Tibial artery (tissue), 4 donors: ENCODE data around the gene NRSN2.
"Not testable (repeated sequence)": the region's sequence is repeated elsewhere in the genome, so short reads cannot be mapped to it uniquely, and the experiment has no call there.

ENCODE experiments used
- DNase-seq, 2 donors: peaks; one replicate each; pipeline ENCODE4 v3.0.0-alpha.2; 2019
- H3K27ac ChIP-seq, 2 donors: fragments of 200-600 bp; sonication (generic) in 1 of 2; 1 replicate in 1 of 2; 2 replicates in 1 of 2; pipeline ENCODE4 v1.5.1; 2018 to 2019; ENCODE audit warnings: mild to moderate bottlenecking in 1 of 2
- H3K27me3 ChIP-seq, 2 donors: fragments of 200-600 bp; sonication (generic) in 1 of 2; one replicate each; pipeline versions ENCODE4 v1.5.1 to v1.6.0; 2016 to 2019
- H3K36me3 ChIP-seq, 3 donors: fragments of 200-600 bp; sonication (generic) in 2 of 3; one replicate each; pipeline ENCODE4 v1.5.1; 2016 to 2019; ENCODE audit warnings: mild to moderate bottlenecking in 2 of 3
- H3K4me1 ChIP-seq, 4 donors: fragments of 200-600 bp; sonication (generic) in 2 of 4; 1 replicate in 3 of 4; 2 replicates in 1 of 4; pipeline ENCODE4 v1.5.1; 2016 to 2019
- H3K4me3 ChIP-seq, 2 donors: fragments of 200-600 bp; sonication (generic) in 1 of 2; 1 replicate in 1 of 2; 2 replicates in 1 of 2; pipeline ENCODE4 v1.5.1; 2018 to 2019; ENCODE audit warnings: mild to moderate bottlenecking in 2 of 2
- H3K9me3 ChIP-seq, 3 donors: fragments of 200-600 bp; sonication (generic) in 1 of 3; one replicate each; pipeline ENCODE4 v1.5.1; 2016 to 2019
- CTCF ChIP-seq, 2 experiments: fragments of 200-600 bp in 1 of 2; fragments of 450-650 bp in 1 of 2; IDR thresholded peaks; one replicate each; pipeline ENCODE4 v1.5.1; 2017 to 2019; ENCODE audit warnings: antibody characterized with exemption in 2 of 2, mild to moderate bottlenecking in 1 of 2, moderate library complexity in 1 of 2
- intact Hi-C: fragments of 100-400 bp; cut with DNase I; formaldehyde crosslinking; loops from one replicate; pipeline ENCODE4 v1.15.0; 2023; ENCODE audit warnings: low total_unique reads

The NRSN2 gene

GRCh38 chr20:347317-347639 is 367 bp downstream of the NRSN2 start:
- H3K4me3 ChIP-seq: peak overlapping the region; percentile 65 to 90
- H3K27me3 ChIP-seq: no peaks in the 10 kb centered on the region
- H3K36me3 ChIP-seq: peaks cover 0 to 24% (median 6%) of the 10 kb centered on the region in 3 donors
- peak overlapping the region; percentile 91 to 95 for H3K27ac ChIP-seq
- no peak for DNase-seq
- intact Hi-C loops: loop anchor here (1.0 kb wide), 1 partner anchor 19 kb away; no protein-coding TSS in a partner anchor
- no peak for TF ChIP-seq CTCF (IDR thresholded peaks at IDR 0.05)
- no peaks in the 10 kb centered on the region for H3K9me3 ChIP-seq
- peaks cover 0 to 18% (median 9%) of the 10 kb centered on the region in 4 donors for H3K4me1 ChIP-seq

- H3K36me3 ChIP-seq: peaks cover 0 to 28% (median 6%) of the 10 kb centered on the region in 3 donors
- no peaks in the 10 kb centered on the region for H3K9me3 ChIP-seq
- H3K4me1 ChIP-seq: peaks cover 0 to 18% (median 9%) of the 10 kb centered on the region in 4 donors
- TF ChIP-seq CTCF (IDR thresholded peaks at IDR 0.05): no peak
- intact Hi-C loops: loop anchor here (1.0 kb wide), 1 partner anchor 20 kb away; no protein-coding TSS in a partner anchor
- H3K4me3 ChIP-seq: peak overlapping the region; percentile 65 to 90
- DNase-seq: peak; percentile 87 to 95
- H3K27ac ChIP-seq: peak overlapping the region; percentile 91 to 95
- H3K27me3 ChIP-seq: no peaks in the 10 kb centered on the region
Observed at GRCh38 chr20:347640-348484, 951 bp downstream of the NRSN2 start.

- Histone ChIP-seq H3K9me3 (no peaks in the 10 kb centered on the region), H3K4me1 (peaks cover 0 to 19% (median 9%) of the 10 kb centered on the region in 4 donors), H3K4me3 (no peak overlapping the region), H3K36me3 (peaks cover 0 to 38% (median 6%) of the 10 kb centered on the region in 3 donors), H3K27me3 (no peaks in the 10 kb centered on the region), H3K27ac (no peak overlapping the region)
- no peak for DNase-seq
- intact Hi-C loops: no loop called here
- no peak for TF ChIP-seq CTCF (IDR thresholded peaks at IDR 0.05)
Observed at GRCh38 chr20:348972-349841, 2.3 kb downstream of the NRSN2 start.

- peaks cover 0 to 38% (median 6%) of the 10 kb centered on the region in 3 donors for H3K36me3 ChIP-seq
- H3K9me3 ChIP-seq: no peaks in the 10 kb centered on the region
- no peaks in the 10 kb centered on the region for H3K27me3 ChIP-seq
- H3K27ac ChIP-seq: no peak overlapping the region
- DNase-seq: no peak
- intact Hi-C loops: loop anchor here (5.0 to 10.0 kb wide), 4 partner anchors 54 to 382 kb away; partner anchors contain the start of gene RBCK1
- TF ChIP-seq CTCF (IDR thresholded peaks at IDR 0.05): no peak
- peaks cover 0 to 13% (median 8%) of the 10 kb centered on the region in 4 donors for H3K4me1 ChIP-seq
- no peak overlapping the region for H3K4me3 ChIP-seq
Observed at GRCh38 chr20:353166-353565, 6.3 kb downstream of the NRSN2 start.

- Histone ChIP-seq H3K4me1 (peaks cover 0 to 7% (median 3%) of the 10 kb centered on the region in 4 donors), H3K9me3 (no peaks in the 10 kb centered on the region), H3K36me3 (peaks cover 0 to 35% (median 5%) of the 10 kb centered on the region in 3 donors), H3K4me3 (no peak overlapping the region), H3K27ac (no peak overlapping the region), H3K27me3 (no peaks in the 10 kb centered on the region)
- TF ChIP-seq CTCF (IDR thresholded peaks at IDR 0.05): peak; percentile 89 to 98
- intact Hi-C loops: loop anchor here (5.0 to 10.0 kb wide), 4 partner anchors 53 to 380 kb away; partner anchors contain the start of gene RBCK1
- peak; percentile 61 to 80 for DNase-seq
Observed at GRCh38 chr20:354298-354977, 7.5 kb downstream of the NRSN2 start.

- intact Hi-C loops: loop anchor here (5.0 to 10.0 kb wide), 4 partner anchors 126 to 379 kb away; no protein-coding TSS in a partner anchor
- H3K36me3 ChIP-seq: peaks cover 0 to 24% (median 0%) of the 10 kb centered on the region in 3 donors
- H3K27me3 ChIP-seq, H3K9me3 ChIP-seq, H3K4me3 ChIP-seq, H3K4me1 ChIP-seq, H3K27ac ChIP-seq, DNase-seq: not testable (repeated sequence)
Observed at GRCh38 chr20:356154-356553, 9.2 kb downstream of the NRSN2 start.
